BE2C (cell line): Measurements from ENCODE around the gene PDE9A.

ENCODE experiments used
- DNase-seq: peaks from one replicate; pipeline ENCODE4 v3.0.0-alpha.2; 2020
- H3K27me3 ChIP-seq: fragments of 250-450 bp; sonication (Bioruptor Pico); 2 replicates; pipeline ENCODE4 v1.5.1; 2020; ENCODE audit warnings: mild to moderate bottlenecking
- H3K36me3 ChIP-seq: fragments of 250-450 bp; sonication (Bioruptor Pico); 2 replicates; pipeline ENCODE4 v1.5.1; 2020; ENCODE audit warnings: mild to moderate bottlenecking
- H3K4me1 ChIP-seq: fragments of 250-450 bp; sonication (Bioruptor Pico); 2 replicates; pipeline ENCODE4 v1.5.1; 2020
- H3K4me3 ChIP-seq: 2 replicates; pipeline ENCODE4 v1.5.1; 2011; ENCODE audit warnings: low read depth, low read length
- H3K9me3 ChIP-seq: fragments of 250-450 bp; sonication (Bioruptor Pico); 2 replicates; pipeline ENCODE4 v1.5.1; 2020
- CTCF ChIP-seq: IDR thresholded peaks from 2 replicates; pipeline ENCODE4 v1.5.1; 2012; ENCODE audit warnings: mild to moderate bottlenecking, low read depth, low read length

Gene PDE9A

DNA sequence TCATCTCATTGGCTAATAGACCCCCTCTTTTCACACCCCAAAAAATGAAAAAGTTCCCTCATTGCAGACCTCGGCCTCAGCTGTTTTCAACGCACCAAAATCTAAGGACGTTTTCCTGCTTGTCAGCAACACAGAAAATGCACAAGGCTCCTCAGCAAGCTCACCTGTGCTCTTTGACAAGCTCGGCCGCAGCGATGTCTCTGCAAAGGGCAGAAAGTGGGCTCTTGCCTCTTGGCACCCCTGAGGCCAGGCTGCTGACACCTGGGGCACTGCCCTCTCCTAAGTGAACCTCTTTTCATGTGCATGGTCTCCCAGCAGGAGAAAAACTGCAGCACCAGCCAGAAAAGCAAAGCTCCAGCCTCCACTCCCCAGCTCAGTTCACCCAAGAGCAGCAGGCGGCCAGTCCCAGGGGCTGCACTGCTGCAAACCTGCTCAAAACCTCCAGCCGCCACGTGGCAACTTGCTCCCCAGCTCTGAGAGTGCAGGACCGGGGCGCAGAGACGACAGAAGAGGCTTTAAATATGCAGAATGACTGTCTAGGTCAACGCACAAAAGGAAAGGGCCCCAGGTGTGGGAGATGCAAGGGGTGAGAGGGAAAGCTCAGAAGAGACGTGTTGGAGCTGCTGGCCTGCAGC lies 101.7 kb downstream of the PDE9A start:
- Histone ChIP-seq H3K9me3 (no peaks in the 10 kb centered on the region), H3K4me1 (peaks cover 3% of the 10 kb centered on the region; the same call in 1 of the 2 replicates), H3K36me3 (no peaks in the 10 kb centered on the region), H3K4me3 (no peak overlapping the region), H3K27me3 (no peaks in the 10 kb centered on the region)
- TF ChIP-seq CTCF = no peak
- no peak for DNase-seq

GRCh38 chr21:42755766-42756579 lies 102.6 kb downstream of the PDE9A start:
- Histone ChIP-seq H3K9me3 (no peaks in the 10 kb centered on the region), H3K27me3 (no peaks in the 10 kb centered on the region), H3K4me3 (no peak overlapping the region), H3K36me3 (no peaks in the 10 kb centered on the region), H3K4me1 (peaks cover 3% of the 10 kb centered on the region; the same call in 1 of the 2 replicates)
- TF ChIP-seq CTCF = no peak
- DNase-seq = no peak

- Histone ChIP-seq H3K36me3 (no peaks in the 10 kb centered on the region), H3K27me3 (no peaks in the 10 kb centered on the region), H3K4me3 (no peak overlapping the region), H3K9me3 (no peaks in the 10 kb centered on the region), H3K4me1 (peaks cover 3% of the 10 kb centered on the region; the same call in 1 of the 2 replicates)
- TF ChIP-seq CTCF = no peak
- no peak for DNase-seq
These were observed 103.3 kb downstream of the PDE9A start for GRCh38 chr21:42756580-42757250.

DNA sequence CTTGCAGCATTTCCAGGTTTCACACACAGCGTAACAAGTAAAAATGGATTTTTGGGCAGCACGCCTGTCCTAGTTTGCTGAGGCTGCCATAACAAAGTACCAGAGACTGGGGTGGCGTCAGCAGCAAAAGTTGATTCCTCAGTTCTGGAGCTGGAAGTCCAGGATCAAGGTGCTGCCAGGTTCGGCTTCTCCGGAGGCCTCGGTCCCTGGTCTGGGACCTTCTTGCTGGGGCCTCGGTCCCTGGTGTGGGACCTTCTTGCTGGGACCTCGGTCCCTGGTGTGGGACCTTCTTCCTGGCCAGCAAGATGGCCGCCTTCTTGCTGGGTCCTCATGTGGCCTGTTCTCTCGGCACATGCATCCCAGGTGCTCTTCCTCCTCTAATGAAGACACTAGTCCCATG lies 104.0 kb downstream of the PDE9A start:
- H3K36me3 ChIP-seq = no peaks in the 10 kb centered on the region
- no peak for DNase-seq
- no peak for TF ChIP-seq CTCF
- H3K4me3 ChIP-seq = no peak overlapping the region
- peaks cover 3% of the 10 kb centered on the region; the same call in 1 of the 2 replicates for H3K4me1 ChIP-seq
- no peaks in the 10 kb centered on the region for H3K9me3 ChIP-seq
- no peaks in the 10 kb centered on the region for H3K27me3 ChIP-seq

GRCh38 chr21:42757826-42758655 lies 104.6 kb downstream of the PDE9A start:
- DNase-seq = no peak
- H3K27me3 ChIP-seq = no peaks in the 10 kb centered on the region
- no peak overlapping the region for H3K4me3 ChIP-seq
- no peaks in the 10 kb centered on the region; the same call in 1 of the 2 replicates for H3K36me3 ChIP-seq
- H3K9me3 ChIP-seq = no peaks in the 10 kb centered on the region; the same call in 1 of the 2 replicates
- peaks cover 3% of the 10 kb centered on the region; the same call in 1 of the 2 replicates for H3K4me1 ChIP-seq
- no peak for TF ChIP-seq CTCF
